GF-D8 (cell line): ENCODE results near the gene SMG6.
A peak's percentile ranks its signal among the peaks of the same experiment; 100 is the strongest.
"Not testable (repeated sequence)": the region's sequence is repeated elsewhere in the genome, so short reads cannot be mapped to it uniquely, and the experiment has no call there.

ENCODE experiments used
- DNase-seq: peaks from one replicate; lab custom pipeline; 2025; lab: John Stamatoyannopoulos, UW

Gene SMG6

GRCh38 chr17:2025622-2026309 is 277.8 kb downstream of the SMG6 start:
- DNase-seq, result no peak

GRCh38 chr17:2025220-2025621 is 278.4 kb downstream of the SMG6 start, which contains the start of gene RTN4RL1:
Gene RTN4RL1, minus strand, starts transcription at chr17:2025334. Its CDS starts 469 bp downstream, at chr17:2024865.
- no peak for DNase-seq

- DNase-seq, result no peak
Measured at GRCh38 chr17:2024572-2025219, 278.9 kb downstream of the SMG6 start.

- peak; percentile 6 for DNase-seq
Measured at GRCh38 chr17:2023692-2024571, 279.7 kb downstream of the SMG6 start.

- DNase-seq, result no peak
Measured at GRCh38 chr17:2023256-2023655, 280.3 kb downstream of the SMG6 start.

- peak; percentile 1 for DNase-seq
Measured at GRCh38 chr17:2022647-2023240, 280.8 kb downstream of the SMG6 start.

GRCh38 chr17:2020721-2021120 is 282.9 kb downstream of the SMG6 start:
- no peak for DNase-seq

GRCh38 chr17:2019723-2020122 is 283.9 kb downstream of the SMG6 start:
- no peak for DNase-seq

GRCh38 chr17:2018716-2019510 is 284.7 kb downstream of the SMG6 start:
- no peak for DNase-seq

- DNase-seq, result no peak
Measured at GRCh38 chr17:2017274-2017941, 286.2 kb downstream of the SMG6 start.

- DNase-seq, result no peak
Measured at GRCh38 chr17:2016494-2016893, 287.1 kb downstream of the SMG6 start.

GRCh38 chr17:2015314-2015713 is 288.3 kb downstream of the SMG6 start:
- no peak for DNase-seq

- DNase-seq, result no peak
Measured at GRCh38 chr17:2013994-2014317, 289.6 kb downstream of the SMG6 start.

- DNase-seq, result not testable (repeated sequence)
Measured at GRCh38 chr17:2013220-2013993, 290.2 kb downstream of the SMG6 start.

- no peak for DNase-seq
Measured at GRCh38 chr17:2012499-2012898, 291.1 kb downstream of the SMG6 start.

GRCh38 chr17:2011411-2012371 is 291.9 kb downstream of the SMG6 start:
- DNase-seq, result no peak
